22Rv1 (cell line): Measurements from ENCODE around the gene HOMER3.

ENCODE experiments used
- CTCF ChIP-seq: fragments of 450-650 bp; IDR thresholded peaks from 2 replicates; pipeline ENCODE4 v1.5.1; 2017; ENCODE audit warnings: mild to moderate bottlenecking
- ZFX ChIP-seq: fragments of 450-650 bp; IDR thresholded peaks from 2 replicates; pipeline ENCODE4 v1.6.1; 2017; ENCODE audit warnings: antibody characterized with exemption, borderline replicate concordance

DNA sequence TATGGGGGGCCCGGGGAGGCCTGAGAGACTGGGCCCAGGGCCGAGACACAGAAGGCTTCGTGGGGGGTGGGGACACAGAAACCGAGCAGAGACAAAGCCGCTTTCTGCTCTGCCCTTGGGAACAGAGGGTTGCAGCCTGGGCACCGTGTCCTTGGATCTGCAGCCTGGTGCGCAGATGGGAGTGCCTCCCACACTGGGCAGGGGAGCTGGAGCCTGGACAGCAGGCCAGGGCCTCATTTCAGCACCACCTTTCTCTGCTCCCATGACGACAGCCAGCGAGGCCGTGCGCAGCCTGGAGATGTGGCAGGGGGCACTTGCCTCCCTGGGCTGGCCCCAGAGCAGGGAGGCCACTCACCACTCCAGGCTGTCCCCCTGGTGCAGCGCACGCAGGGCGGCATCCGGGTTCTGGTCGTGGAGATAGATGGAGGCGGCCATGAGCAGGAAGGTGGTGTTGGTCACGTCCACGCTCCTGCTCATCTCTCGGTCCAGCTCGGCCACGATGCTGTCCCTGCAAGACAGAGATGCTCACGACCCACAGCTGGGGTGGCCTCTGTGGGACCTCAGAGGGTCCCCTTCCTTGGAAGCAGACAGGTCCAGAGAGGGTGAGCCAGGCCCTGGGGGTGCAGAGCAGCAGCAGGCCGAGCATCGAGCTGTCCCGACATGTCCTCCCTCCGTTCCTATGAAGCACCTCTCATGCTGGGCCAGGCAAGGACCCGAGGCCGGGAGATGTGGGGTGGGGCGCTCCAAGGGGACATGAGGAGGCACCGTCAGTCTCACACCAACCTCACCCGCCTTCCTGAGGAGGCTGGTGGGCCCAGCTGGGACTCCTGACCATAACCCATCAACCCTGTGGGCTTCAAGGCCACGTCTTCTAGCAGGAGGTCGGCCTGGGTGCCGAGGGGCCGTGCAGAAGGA is 34.2 kb downstream of the HOMER3 start:
- no peak for TF ChIP-seq CTCF
- no peak for TF ChIP-seq ZFX
